Naive thymus-derived CD8-positive, alpha-beta T cell (primary cell): ENCODE measurements around the gene EREG. TPM values are rescaled to one million over a fixed set of nuclear protein-coding genes. Genes with fewer than 3 reads are reported as not detected.
"Not testable (repeated sequence)": the region's sequence is repeated elsewhere in the genome, so short reads cannot be mapped to it uniquely, and the experiment has no call there.

Source experiments
- ATAC-seq, 2 donors: fragments of 150-1000 bp; cut with Tn5 transposase in 1 of 2; sonication (Bioruptor Pico), chemical (Tn5 transposase) in 1 of 2; 1 replicate in 1 of 2; 2 replicates in 1 of 2; pipeline ENCODE4 v1.10.0; 2021; ENCODE audit warnings: mild to moderate bottlenecking in 2 of 2, moderate library complexity in 2 of 2
- POLR2A ChIA-PET: fragments of 350-600 bp; sonication (Branson Sonifier 250); formaldehyde crosslinking; loops from one replicate; lab custom pipeline; 2021; ENCODE audit warnings: antibody characterized with exemption; lab: Charles Lee
- DNase-seq, 10 donors: peaks; one replicate each; pipeline versions ENCODE4 v3.0.0 to v3.0.0-alpha.2; 2020 to 2022
- H3K27ac Mint-ChIP-seq, 10 donors: one replicate each; pipeline ENCODE4 v1.8.0; 2020 to 2022; ENCODE audit warnings: mild to moderate bottlenecking in 10 of 10, mixed read lengths in 10 of 10, moderate library complexity in 4 of 10, inconsistent platforms in 1 of 10
- H3K27me3 Mint-ChIP-seq, 5 donors: one replicate each; pipeline ENCODE4 v1.8.0; 2021 to 2022; ENCODE audit warnings: mixed read lengths in 5 of 5
- H3K36me3 Mint-ChIP-seq, 3 donors: one replicate each; pipeline ENCODE4 v1.8.0; 2020 to 2022; ENCODE audit warnings: mixed read lengths in 3 of 3, mild to moderate bottlenecking in 2 of 3, inconsistent platforms in 1 of 3
- H3K4me1 Mint-ChIP-seq, 4 donors: one replicate each; pipeline ENCODE4 v1.8.0; 2021 to 2022; ENCODE audit warnings: mixed read lengths in 4 of 4
- H3K4me3 Mint-ChIP-seq, 10 donors: one replicate each; pipeline ENCODE4 v1.8.0; 2020 to 2022; ENCODE audit warnings: mild to moderate bottlenecking in 10 of 10, mixed read lengths in 10 of 10, moderate library complexity in 6 of 10, inconsistent platforms in 1 of 10
- H3K9me3 Mint-ChIP-seq, 9 donors: one replicate each; pipeline ENCODE4 v1.8.0; 2020 to 2022; ENCODE audit warnings: mixed read lengths in 9 of 9, mild to moderate bottlenecking in 3 of 9, inconsistent platforms in 1 of 9, moderate library complexity in 1 of 9
- polyA plus RNA-seq, 3 donors: library from polyadenylated mRNA; unstranded; fragments of 300-500 nt; fragmentation: Illumina TruSeq; gene quantifications; one replicate each; pipeline ENCODE4 v1.2.3, GENCODE V29; 2021
- total RNA-seq, 8 experiments: library from RNA in 2 of 8; stranded (reverse) in 2 of 8; gene quantifications; one replicate each; pipeline ENCODE4 v1.2.3 and lab custom pipeline; 2021 to 2026

EREG gene
- total and polyA plus RNA-seq, 5 experiments from 2014 or later = not detected

- Mint-ChIP-seq H3K27ac (peak overlapping the region; percentile 96 to 100 (median 99)), H3K36me3 (no peaks in the 10 kb centered on the region), H3K27me3 (no peaks in the 10 kb centered on the region), H3K4me1 (peaks cover 0 to 13% (median 4%) of the 10 kb centered on the region in 4 donors), H3K9me3 (peaks cover 0 to 3% (median 0%) of the 10 kb centered on the region in 9 donors), H3K4me3 (peak overlapping the region; percentile 93 to 99 (median 98))
- POLR2A ChIA-PET = interaction anchor here (0.8 to 1.4 kb wide), 5 partner anchors 8 to 47 kb away, joined by 3 to 11 read pairs (median 3); partner anchors contain the start of gene AREG
- DNase-seq (peak in 1 of 10 donors; percentile 44), ATAC-seq (peak; percentile 82 to 87)
Observed at GRCh38 chr4:74397748-74398426, 32.9 kb downstream of the EREG start.

- H3K27me3 Mint-ChIP-seq, H3K36me3 Mint-ChIP-seq, ATAC-seq, H3K9me3 Mint-ChIP-seq: not testable (repeated sequence)
- Mint-ChIP-seq H3K4me1 (peaks cover 0 to 16% (median 4%) of the 10 kb centered on the region in 4 donors), H3K4me3 (peak overlapping the region; percentile 93 to 99 (median 98)), H3K27ac (peak overlapping the region; percentile 96 to 100 (median 99))
- peak in 1 of 10 donors; percentile 9 for DNase-seq
- POLR2A ChIA-PET = interaction anchor here (0.8 to 1.4 kb wide), 3 partner anchors 9 to 46 kb away, joined by 3 to 11 read pairs (median 3); partner anchors contain the start of gene AREG
Observed at GRCh38 chr4:74398894-74399589, 34.1 kb downstream of the EREG start.

GRCh38 chr4:74400395-74400794 lies 35.5 kb downstream of the EREG start:
- Mint-ChIP-seq H3K36me3 (no peaks in the 10 kb centered on the region), H3K9me3 (peaks cover 0 to 3% (median 0%) of the 10 kb centered on the region in 9 donors), H3K4me3 (no peak overlapping the region), H3K27me3 (peaks cover 0 to under 1% (median 0%) of the 10 kb centered on the region in 5 donors), H3K27ac (peak overlapping the region in 4 of 10 donors; percentile 9 to 61 (median 28)), H3K4me1 (peaks cover 0 to 16% (median 4%) of the 10 kb centered on the region in 4 donors)
- POLR2A ChIA-PET = no interaction called here
- ATAC-seq = no peak
- DNase-seq = no peak

GRCh38 chr4:74402692-74403456 lies 37.9 kb downstream of the EREG start:
- peaks cover 0 to 3% (median 0%) of the 10 kb centered on the region in 9 donors for H3K9me3 Mint-ChIP-seq
- no peaks in the 10 kb centered on the region for H3K36me3 Mint-ChIP-seq
- no peak for ATAC-seq
- no peak overlapping the region for H3K4me3 Mint-ChIP-seq
- POLR2A ChIA-PET = no interaction called here
- H3K27ac Mint-ChIP-seq = no peak overlapping the region
- H3K27me3 Mint-ChIP-seq = peaks cover 0 to 1% (median 0%) of the 10 kb centered on the region in 5 donors
- DNase-seq = no peak
- peaks cover 0 to 11% (median 2%) of the 10 kb centered on the region in 4 donors for H3K4me1 Mint-ChIP-seq

GRCh38 chr4:74407891-74408290 lies 42.9 kb downstream of the EREG start:
- Mint-ChIP-seq H3K27me3 (peaks cover 0 to 1% (median 0%) of the 10 kb centered on the region in 5 donors), H3K9me3 (no peaks in the 10 kb centered on the region), H3K4me3 (no peak overlapping the region), H3K4me1 (peaks cover 0 to 2% (median 0%) of the 10 kb centered on the region in 4 donors), H3K27ac (no peak overlapping the region), H3K36me3 (no peaks in the 10 kb centered on the region)
- ATAC-seq = no peak
- no peak for DNase-seq
- POLR2A ChIA-PET = no interaction called here

GRCh38 chr4:74408639-74409038 lies 43.7 kb downstream of the EREG start:
- POLR2A ChIA-PET = no interaction called here
- DNase-seq = no peak
- no peak overlapping the region for H3K4me3 Mint-ChIP-seq
- no peak for ATAC-seq
- no peaks in the 10 kb centered on the region for H3K9me3 Mint-ChIP-seq
- H3K27me3 Mint-ChIP-seq = peaks cover 0 to 1% (median 0%) of the 10 kb centered on the region in 5 donors
- no peaks in the 10 kb centered on the region for H3K36me3 Mint-ChIP-seq
- H3K27ac Mint-ChIP-seq = no peak overlapping the region
- H3K4me1 Mint-ChIP-seq = no peaks in the 10 kb centered on the region

GRCh38 chr4:74410272-74410671 lies 45.3 kb downstream of the EREG start:
- no peak overlapping the region for H3K27ac Mint-ChIP-seq
- H3K36me3 Mint-ChIP-seq = no peaks in the 10 kb centered on the region
- no peaks in the 10 kb centered on the region for H3K9me3 Mint-ChIP-seq
- H3K27me3 Mint-ChIP-seq = peaks cover 0 to 2% (median 0%) of the 10 kb centered on the region in 5 donors
- DNase-seq (no peak), ATAC-seq (no peak)
- H3K4me3 Mint-ChIP-seq = no peak overlapping the region
- no peaks in the 10 kb centered on the region for H3K4me1 Mint-ChIP-seq
- POLR2A ChIA-PET = no interaction called here

GRCh38 chr4:74412225-74412624 lies 47.3 kb downstream of the EREG start:
- no peaks in the 10 kb centered on the region for H3K36me3 Mint-ChIP-seq
- H3K27me3 Mint-ChIP-seq = peaks cover 0 to 2% (median 0%) of the 10 kb centered on the region in 5 donors
- ATAC-seq (no peak), DNase-seq (no peak)
- no peak overlapping the region for H3K4me3 Mint-ChIP-seq
- no peaks in the 10 kb centered on the region for H3K9me3 Mint-ChIP-seq
- no peak overlapping the region for H3K27ac Mint-ChIP-seq
- no peaks in the 10 kb centered on the region for H3K4me1 Mint-ChIP-seq
- POLR2A ChIA-PET = no interaction called here

- POLR2A ChIA-PET = no interaction called here
- Mint-ChIP-seq H3K9me3 (no peaks in the 10 kb centered on the region), H3K4me1 (no peaks in the 10 kb centered on the region), H3K4me3 (no peak overlapping the region), H3K27ac (no peak overlapping the region), H3K36me3 (no peaks in the 10 kb centered on the region), H3K27me3 (peaks cover 2 to 7% (median 4%) of the 10 kb centered on the region in 5 donors)
- ATAC-seq (no peak), DNase-seq (no peak)
Observed at GRCh38 chr4:74413265-74413664, 48.3 kb downstream of the EREG start.

GRCh38 chr4:74414149-74414809 lies 49.3 kb downstream of the EREG start:
- H3K27me3 Mint-ChIP-seq = peaks cover 2 to 14% (median 7%) of the 10 kb centered on the region in 5 donors
- no peaks in the 10 kb centered on the region for H3K36me3 Mint-ChIP-seq
- H3K4me3 Mint-ChIP-seq = no peak overlapping the region
- no peak for DNase-seq
- POLR2A ChIA-PET = no interaction called here
- no peaks in the 10 kb centered on the region for H3K9me3 Mint-ChIP-seq
- no peaks in the 10 kb centered on the region for H3K4me1 Mint-ChIP-seq
- H3K27ac Mint-ChIP-seq = no peak overlapping the region
- no peak for ATAC-seq

- H3K27me3 Mint-ChIP-seq = peaks cover 3 to 14% (median 7%) of the 10 kb centered on the region in 5 donors
- DNase-seq (no peak), ATAC-seq (no peak)
- no peaks in the 10 kb centered on the region for H3K4me1 Mint-ChIP-seq
- H3K27ac Mint-ChIP-seq = no peak overlapping the region
- H3K36me3 Mint-ChIP-seq = no peaks in the 10 kb centered on the region
- H3K9me3 Mint-ChIP-seq = no peaks in the 10 kb centered on the region
- POLR2A ChIA-PET = no interaction called here
- no peak overlapping the region for H3K4me3 Mint-ChIP-seq
Observed at GRCh38 chr4:74415602-74416300, 50.8 kb downstream of the EREG start.
